GM20431 (cell line): ENCODE data around the gene TRIM33.

Experiments
- in situ Hi-C: fragments of 300-500 bp; cut with MseI, MboI; formaldehyde crosslinking; loops from one replicate; pipeline ENCODE4 v1.15.0; 2020; ENCODE audit warnings: low sequenced_read_pairs; ENCODE audit not compliant: unreplicated experiment

The TRIM33 gene

GRCh38 chr1:114511032-114511785 is at the start of gene TRIM33:
TRIM33 (minus strand) TSS chr1:114511203; CDS start chr1:114511076, 127 bp downstream.
- in situ Hi-C loops: no loop called here

DNA sequence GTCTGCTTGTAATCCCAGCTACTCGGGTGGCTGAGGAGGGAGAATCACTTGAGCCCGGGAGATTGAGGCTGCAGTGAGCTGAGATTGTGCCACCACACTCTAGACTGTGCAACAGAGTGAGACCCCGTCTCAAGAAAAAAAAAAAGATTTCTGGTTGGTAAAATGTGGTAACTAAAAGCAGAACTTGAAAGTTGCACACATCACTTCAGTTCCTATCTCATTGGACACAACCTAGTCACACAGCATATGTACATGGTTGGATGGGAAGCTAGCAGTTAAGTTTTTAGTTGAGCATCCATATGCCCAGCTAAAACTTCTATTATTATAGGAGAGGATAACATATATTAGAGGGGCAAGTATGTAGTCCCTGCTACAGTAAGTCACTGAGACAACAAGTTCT is 48.4 kb upstream of the TRIM33 start:
- in situ Hi-C loops: loop anchor here (25.0 kb wide), 1 partner anchor 197 kb away; no protein-coding TSS in a partner anchor

DNA sequence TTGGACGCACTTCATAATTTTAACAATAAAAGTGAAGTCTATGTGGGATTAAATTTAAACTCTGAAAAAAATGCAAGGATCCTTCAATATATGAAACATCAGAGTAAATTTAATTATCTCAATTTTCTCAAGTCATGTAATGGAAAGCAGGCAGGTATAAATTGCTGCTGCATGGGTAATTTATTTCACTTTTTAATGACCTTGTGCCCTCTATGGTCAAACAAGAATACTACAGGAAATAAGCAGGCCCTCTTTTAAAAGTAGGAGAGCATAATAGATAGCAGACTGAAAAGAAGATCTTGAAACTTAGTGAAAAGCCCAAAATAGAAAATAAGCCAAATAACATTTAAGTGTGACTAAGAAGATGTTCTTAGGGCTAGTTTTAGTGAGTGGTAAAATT is 47.5 kb upstream of the TRIM33 start:
- in situ Hi-C loops: loop anchor here (25.0 kb wide), 1 partner anchor 196 kb away; no protein-coding TSS in a partner anchor

DNA sequence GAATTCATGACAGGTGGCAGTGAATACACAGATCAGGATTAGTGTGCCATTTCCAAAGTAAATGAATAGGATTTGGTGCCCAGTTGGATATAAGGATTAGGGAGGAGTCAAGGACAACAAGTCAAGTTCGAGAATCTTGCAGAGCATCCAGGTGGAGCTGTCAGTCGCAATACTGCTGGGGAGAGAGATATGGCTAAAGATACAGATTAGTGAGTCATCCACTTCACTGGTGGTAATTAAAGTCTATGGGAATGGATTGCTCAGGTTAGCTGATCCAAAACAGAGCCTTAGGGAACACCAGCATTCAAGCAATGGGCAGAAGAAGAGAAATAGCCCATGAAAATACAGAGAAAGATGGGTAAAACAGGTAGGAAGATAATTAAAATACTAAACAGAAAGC is 43.6 kb upstream of the TRIM33 start:
- in situ Hi-C loops: loop anchor here (25.0 kb wide), 1 partner anchor 192 kb away; no protein-coding TSS in a partner anchor

- in situ Hi-C loops: loop anchor here (25.0 kb wide), 1 partner anchor 190 kb away; no protein-coding TSS in a partner anchor
These were observed 41.2 kb upstream of the TRIM33 start for GRCh38 chr1:114552106-114552639.

GRCh38 chr1:114551400-114551799 is 40.4 kb upstream of the TRIM33 start:
- in situ Hi-C loops: loop anchor here (25.0 kb wide), 1 partner anchor 189 kb away; no protein-coding TSS in a partner anchor

- in situ Hi-C loops: loop anchor here (25.0 kb wide), 1 partner anchor 188 kb away; no protein-coding TSS in a partner anchor
These were observed 39.3 kb upstream of the TRIM33 start for GRCh38 chr1:114550336-114550735.

DNA sequence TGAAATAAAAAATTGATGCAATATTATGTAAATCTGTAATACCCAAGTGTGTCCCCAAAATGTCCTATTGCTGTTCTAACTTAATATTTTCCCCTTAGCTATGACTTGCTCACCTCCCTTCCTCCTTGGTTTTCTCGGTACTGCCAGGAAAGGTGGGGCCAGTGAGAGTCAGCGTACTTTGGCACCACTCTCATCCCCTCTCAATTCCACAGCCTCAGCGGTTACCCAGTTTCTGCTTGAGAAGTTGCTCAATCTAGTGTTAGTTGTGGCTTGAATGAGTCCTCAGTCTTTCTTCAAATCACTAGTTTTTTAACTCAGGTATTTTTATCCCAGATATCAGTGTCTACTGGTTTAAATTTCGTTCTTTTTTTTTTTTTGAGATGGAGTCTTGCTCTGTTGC is 38.1 kb upstream of the TRIM33 start:
- in situ Hi-C loops: no loop called here

DNA sequence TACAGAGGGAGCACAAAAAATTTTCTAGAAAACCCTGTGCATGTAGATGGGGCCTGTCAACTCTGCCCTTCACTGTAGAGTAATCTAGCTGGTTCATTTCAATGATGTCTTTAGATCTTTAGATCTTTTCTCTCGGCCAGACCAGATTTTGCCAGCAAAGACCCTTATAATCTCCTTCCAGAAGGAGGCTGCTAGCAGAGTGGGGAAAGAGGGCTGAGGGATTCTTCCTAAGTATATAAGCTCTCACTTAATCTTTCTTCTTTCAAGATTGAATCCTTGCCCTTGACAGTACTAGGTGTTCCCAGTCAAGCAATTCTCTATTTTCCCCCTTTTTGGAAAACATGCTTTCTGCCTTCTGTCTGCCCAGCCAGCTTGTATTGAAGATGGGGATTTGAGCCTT is 36.1 kb upstream of the TRIM33 start:
- in situ Hi-C loops: no loop called here

DNA sequence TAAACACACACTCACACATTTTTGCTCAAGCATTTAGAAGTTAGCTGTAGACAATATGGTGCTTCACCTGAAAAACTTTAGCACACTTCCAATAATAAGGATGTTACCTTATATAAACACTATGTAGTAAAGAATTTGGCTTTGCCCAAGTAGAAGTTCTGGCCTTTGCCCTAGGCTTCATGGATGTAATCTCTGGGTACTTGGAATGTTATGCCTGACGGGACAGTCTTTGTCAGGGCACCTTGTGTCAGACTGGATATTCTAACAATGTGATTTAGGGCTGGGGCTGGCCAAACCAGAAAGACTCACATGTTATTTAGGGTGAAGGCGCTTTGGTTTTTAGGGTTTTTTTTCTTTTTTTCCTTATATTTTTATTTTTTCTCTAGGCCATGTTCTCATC is 34.8 kb upstream of the TRIM33 start:
- in situ Hi-C loops: no loop called here

GRCh38 chr1:114545315-114545714 is 34.3 kb upstream of the TRIM33 start:
- in situ Hi-C loops: no loop called here

DNA sequence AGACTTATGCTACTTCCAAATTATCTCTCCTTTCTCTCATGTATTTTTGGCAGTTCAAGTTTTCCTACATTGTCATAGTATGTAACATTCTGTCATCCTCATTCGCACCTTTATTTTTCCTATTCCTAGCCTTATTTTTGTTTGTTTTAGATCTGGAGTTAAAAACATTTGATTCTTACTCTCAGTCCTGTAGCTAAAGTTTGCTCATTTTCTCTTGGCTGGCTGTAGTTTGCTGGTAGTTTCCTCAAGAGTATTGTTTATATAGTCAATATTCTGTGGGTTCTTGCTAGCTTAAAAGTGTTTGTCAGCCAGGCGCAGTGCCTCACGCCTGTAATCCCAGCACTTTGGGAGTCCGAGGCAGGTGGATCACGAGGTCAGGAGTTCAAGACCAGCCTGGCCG is 29.8 kb upstream of the TRIM33 start:
- in situ Hi-C loops: no loop called here

GRCh38 chr1:114540272-114540671 is 29.3 kb upstream of the TRIM33 start:
- in situ Hi-C loops: no loop called here

GRCh38 chr1:114536043-114536442 is 25.0 kb upstream of the TRIM33 start:
- in situ Hi-C loops: no loop called here

DNA sequence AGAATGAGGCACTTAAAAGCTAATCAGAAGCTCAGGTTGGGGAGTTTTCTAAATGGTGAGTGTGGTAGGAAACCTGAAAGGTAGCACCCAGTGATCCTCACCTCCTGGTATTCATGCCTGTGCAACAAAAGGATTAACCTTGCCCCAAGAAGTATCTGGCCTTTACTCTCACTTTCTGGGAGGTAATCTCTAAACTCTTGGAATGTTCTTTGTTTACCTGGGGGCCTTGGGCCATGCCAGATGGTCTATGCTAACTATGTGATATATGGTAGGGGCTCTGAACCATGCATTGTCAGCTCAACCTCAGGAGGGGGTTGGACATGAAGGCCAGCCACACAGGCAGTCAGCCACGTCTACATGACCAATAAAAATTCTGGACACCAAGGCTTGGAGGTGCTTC is 24.4 kb upstream of the TRIM33 start:
- in situ Hi-C loops: no loop called here

GRCh38 chr1:114531094-114531493 is 20.1 kb upstream of the TRIM33 start:
- in situ Hi-C loops: no loop called here

GRCh38 chr1:114530224-114530623 is 19.2 kb upstream of the TRIM33 start:
- in situ Hi-C loops: no loop called here

DNA sequence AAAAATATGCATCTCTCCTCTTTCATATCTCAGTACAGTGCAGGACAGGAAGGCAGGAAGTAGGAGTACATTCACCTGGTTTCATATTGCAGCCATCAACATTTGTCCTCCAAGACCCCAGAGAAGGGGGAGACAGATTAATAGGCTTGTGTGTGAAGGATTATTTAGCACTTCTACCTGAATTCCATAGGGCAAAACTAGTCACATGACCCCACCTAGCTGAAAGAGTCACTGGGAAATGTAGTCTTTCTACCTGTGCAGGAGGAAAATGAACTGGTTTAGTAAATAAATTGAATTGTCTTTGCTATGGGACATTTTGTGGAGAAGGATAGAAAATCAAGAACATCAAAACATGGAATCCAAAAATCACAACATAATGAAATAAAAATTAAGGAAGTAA is 13.9 kb upstream of the TRIM33 start:
- in situ Hi-C loops: no loop called here

- in situ Hi-C loops: no loop called here
These were observed 11.2 kb upstream of the TRIM33 start for GRCh38 chr1:114522264-114522575.

DNA sequence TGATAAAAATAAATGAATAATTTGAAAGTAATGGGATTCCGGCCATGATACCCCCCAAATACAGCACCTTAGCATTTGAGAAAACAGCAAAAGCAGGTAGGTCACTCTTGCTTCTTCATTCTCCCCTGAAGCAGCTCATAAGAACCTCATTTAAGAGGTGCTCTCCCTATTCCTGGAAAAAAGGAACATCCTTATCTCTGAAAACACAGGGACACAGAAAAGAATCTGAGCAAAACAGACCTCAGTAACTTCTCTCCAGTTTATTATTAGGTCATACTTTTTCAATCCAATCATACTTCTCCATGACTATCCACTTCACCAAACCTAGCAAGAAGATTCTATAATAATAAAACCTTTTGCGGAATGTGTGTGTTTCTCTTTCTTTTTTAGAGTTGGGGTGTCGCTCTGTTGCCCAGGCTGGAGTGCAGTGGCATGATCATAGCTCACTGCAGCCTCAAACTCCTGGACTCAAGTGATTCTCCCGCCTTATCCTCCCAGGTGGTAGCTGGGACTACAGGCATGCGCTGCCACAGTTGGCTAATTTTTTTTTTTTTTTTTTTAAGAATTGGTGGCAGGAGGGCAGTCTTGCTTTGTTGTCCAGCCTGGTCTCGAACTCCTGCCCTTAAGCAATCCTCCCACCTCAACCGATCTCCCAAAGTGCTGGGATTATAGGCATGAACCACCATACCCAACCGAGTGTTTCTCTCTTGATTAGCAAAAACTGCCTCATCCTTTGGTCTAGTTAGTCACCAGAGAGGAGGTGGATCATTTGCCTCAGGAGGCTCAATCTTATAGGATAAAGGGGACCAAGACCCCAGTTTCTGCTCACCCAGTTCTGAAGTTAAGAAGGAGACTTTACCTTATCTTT is 10.6 kb upstream of the TRIM33 start:
- in situ Hi-C loops: no loop called here

GRCh38 chr1:114517348-114517747 is 6.3 kb upstream of the TRIM33 start:
- in situ Hi-C loops: no loop called here
